K562 (cell line): ENCODE results near the gene VPS33A. TPM values are rescaled to one million over a fixed set of nuclear protein-coding genes. Genes with fewer than 3 reads are reported as not detected.
A peak's percentile ranks its signal among the peaks of the same experiment; 100 is the strongest.

Experiments
- ARHGAP35 ChIP-seq: fragments of 450-650 bp; IDR thresholded peaks from 2 replicates; pipeline ENCODE4 v1.6.1; 2018; ENCODE audit not compliant: partially characterized antibody
- ELF1 ChIP-seq: fragments of 200-800 bp; sonication (Bioruptor generic); IDR thresholded peaks from 2 replicates; pipeline ENCODE4 v1.6.1; 2016; ENCODE audit warnings: missing genetic modification characterization, missing compliant biosample characterization
- FOXK2 ChIP-seq, 2 experiments: fragments of 450-650 bp; IDR thresholded peaks in 1 of 2; conservative IDR thresholded peaks in 1 of 2; 2 replicates each; pipeline ENCODE4 v1.6.1; 2016; ENCODE audit warnings: low read depth in 2 of 2, mild to moderate bottlenecking in 1 of 2
- GATAD2A ChIP-seq: fragments of 450-650 bp; IDR thresholded peaks from 2 replicates; pipeline ENCODE4 v1.6.1; 2017
- HDAC2 ChIP-seq: fragments of 450-650 bp; IDR thresholded peaks from 2 replicates; pipeline ENCODE4 v1.6.1; 2016; ENCODE audit warnings: mild to moderate bottlenecking
- JUND ChIP-seq, 2 experiments: IDR thresholded peaks; 2 replicates in 1 of 2; 3 replicates in 1 of 2; pipeline ENCODE4 v1.6.1; 2011; ENCODE audit warnings: borderline replicate concordance in 2 of 2, low read depth in 2 of 2, low read length in 2 of 2, improper control_type of control experiment in 1 of 2, missing biosample characterization in 1 of 2, missing genetic modification characterization in 1 of 2, missing genetic modification reagents in 1 of 2
- LEF1 ChIP-seq: fragments of 450-650 bp; IDR thresholded peaks from 2 replicates; pipeline ENCODE4 v1.6.1; 2016; ENCODE audit warnings: mild to moderate bottlenecking
- MAFG ChIP-seq: fragments of 450-650 bp; conservative IDR thresholded peaks from 2 replicates; pipeline ENCODE4 v1.6.1; 2016; ENCODE audit warnings: missing genetic modification characterization, missing compliant biosample characterization
- MAZ ChIP-seq, 2 experiments: fragments of 450-650 bp in 1 of 2; sonication (generic) in 1 of 2; formaldehyde crosslinking; IDR thresholded peaks in 1 of 2; conservative IDR thresholded peaks in 1 of 2; 2 replicates each; pipeline versions ENCODE4 v1.4.0 to v1.5.0; 2020; ENCODE audit warnings: mild to moderate bottlenecking in 1 of 2, missing genetic modification reagents in 1 of 2
- MCM3 ChIP-seq: fragments of 450-650 bp; IDR thresholded peaks from 2 replicates; pipeline ENCODE4 v1.6.1; 2016
- NFXL1 ChIP-seq: fragments of 450-650 bp; formaldehyde crosslinking; IDR thresholded peaks from 2 replicates; pipeline ENCODE4 v1.4.0; 2021; ENCODE audit warnings: mild to moderate bottlenecking
- NONO ChIP-seq, 2 experiments: fragments of 200-400 bp in 1 of 2; fragments of 450-650 bp in 1 of 2; formaldehyde crosslinking in 1 of 2; IDR thresholded peaks; 2 replicates each; pipeline ENCODE4 v1.6.1; 2017; ENCODE audit warnings: low read depth in 2 of 2, mild to moderate bottlenecking in 2 of 2, moderate library complexity in 2 of 2, low read length in 1 of 2
- POLR2A ChIP-seq: fragments of 450-650 bp; conservative IDR thresholded peaks from 2 replicates; pipeline ENCODE4 v1.6.1; 2016
- RBM25 ChIP-seq: fragments of 200-400 bp; formaldehyde crosslinking; IDR thresholded peaks from 2 replicates; pipeline ENCODE4 v1.6.1; 2018; ENCODE audit warnings: low read length, low read depth, moderate library complexity; ENCODE audit not compliant: severe bottlenecking
- REST ChIP-seq, 2 experiments: fragments of 450-650 bp; formaldehyde crosslinking in 1 of 2; IDR thresholded peaks; 2 replicates each; pipeline versions ENCODE4 v1.4.0 to v1.6.1; 2014 to 2020; ENCODE audit warnings: mild to moderate bottlenecking in 2 of 2, borderline replicate concordance in 1 of 2, low read depth in 1 of 2
- SAFB2 ChIP-seq: fragments of 200-400 bp; formaldehyde crosslinking; IDR thresholded peaks from 2 replicates; pipeline ENCODE4 v1.6.1; 2018; ENCODE audit warnings: borderline replicate concordance, low read length, low read depth, moderate library complexity; ENCODE audit not compliant: severe bottlenecking
- SRSF7 ChIP-seq: fragments of 200-400 bp; formaldehyde crosslinking; optimal IDR thresholded peaks from 2 replicates; pipeline ENCODE3; 2017; ENCODE audit warnings: mild to moderate bottlenecking, low read depth, low read length
- SRSF9 ChIP-seq: fragments of 200-400 bp; formaldehyde crosslinking; IDR thresholded peaks from 2 replicates; pipeline ENCODE4 v1.6.1; 2017; ENCODE audit warnings: low read depth, low read length, borderline replicate concordance
- TEAD2 ChIP-seq: fragments of 450-650 bp; IDR thresholded peaks from 2 replicates; pipeline ENCODE4 v1.6.1; 2016; ENCODE audit warnings: missing genetic modification characterization, control low read depth, missing compliant biosample characterization
- THRB ChIP-seq: fragments of 450-650 bp; formaldehyde crosslinking; conservative IDR thresholded peaks from 2 replicates; pipeline ENCODE4 v1.4.0; 2022; ENCODE audit warnings: mild to moderate bottlenecking, missing genetic modification characterization
- ZNF699 ChIP-seq: fragments of 250-450 bp; sonication (Bioruptor Pico); IDR thresholded peaks from 2 replicates; pipeline ENCODE4 v1.8.0; 2021; ENCODE audit warnings: mild to moderate bottlenecking, moderate library complexity; ENCODE audit not compliant: insufficient replicate concordance
- polyA plus RNA-seq, 8 experiments: library from polyadenylated mRNA; depleted of rRNA in 4 of 8; stranded (reverse) in 5 of 8; unstranded in 3 of 8; fragments of >200 nt; fragmentation: Nextera tagmentation in 2 of 8; fragmentation: Illumina TruSeq in 1 of 8; extraction: Ambion mirVana in 2 of 8; extraction: Trizol in 1 of 8; gene quantifications; 2 replicates each; pipeline versions ENCODE4 v1.2.1 to v1.2.3, GENCODE V29; 2011 to 2014; ENCODE audit warnings: inconsistent platforms in 1 of 8, missing spikeins in 1 of 8
- total RNA-seq, 7 experiments: library from RNA; depleted of rRNA in 6 of 7; stranded (reverse); fragments of >200 nt in 6 of 7; fragmentation: Illumina TruSeq in 2 of 7; extraction: Trizol in 2 of 7; gene quantifications; 2 replicates each; pipeline versions ENCODE4 v1.2.1 to v1.2.3, GENCODE V29; 2011 to 2021; ENCODE audit warnings: low replicate concordance in 1 of 7

VPS33A gene
- total and polyA plus RNA-seq, 9 of the 15 experiments (the other 6 are each of a cell fraction or from before 2014, with no cell fraction given), result 10.6 to 34.3 (median 25.3) TPM

GRCh38 chr12:122197612-122197966, 68.7 kb downstream of the VPS33A start (continued):
- TF ChIP-seq MAZ (CRISPR knock-in tag; conservative IDR thresholded peaks at IDR 0.05 in 1 of 2, IDR thresholded peaks at IDR 0.05 in 1 of 2) (0 out of 4 replicates have a peak, but pooled peaks of 1 of the 2 experiments have one; percentile 1), SAFB2 (no peak), NFXL1 (CRISPR knock-in tag) (no peak), LEF1 (no peak), TEAD2 (tag) (no peak), SRSF7 (no peak), MAFG (tag) (no peak), HDAC2 (no peak), FOXK2 (conservative IDR thresholded peaks at IDR 0.05 in 1 of 2, IDR thresholded peaks at IDR 0.05 in 1 of 2; ENCODE audit: low read depth in 2 of 2) (no peak), THRB (CRISPR knock-in tag) (no peak), REST (IDR thresholded peaks at IDR 0.05; ENCODE audit: borderline replicate concordance) (no peak), REST (CRISPR knock-in tag; IDR thresholded peaks at IDR 0.05; ENCODE audit: low read depth) (no peak), SRSF9 (no peak), ZNF699 (CRISPR knock-in tag) (no peak), RBM25 (no peak), POLR2A (no peak), NONO (IDR thresholded peaks at IDR 0.05; ENCODE audit: low read depth in 2 of 2, low read length in 1 of 2) (0 out of 4 replicates have a peak, but pooled peaks of 1 of the 2 experiments have one; percentile 4), GATAD2A (no peak), MCM3 (no peak), JUND (IDR thresholded peaks at IDR 0.05; ENCODE audit: borderline replicate concordance, low read depth, low read length) (peak; percentile 16; the same call in 1 of the 2 replicates), JUND (tag; IDR thresholded peaks at IDR 0.05; ENCODE audit: borderline replicate concordance, low read depth, low read length) (peak; percentile 58; the same call in 2 of the 3 replicates), ARHGAP35 (no peak), ELF1 (0 out of 2 replicates have a peak, but pooled peaks have one; percentile 12)
